HG02763 (cell line): ENCODE measurements around the gene CD14.
"Not testable (repeated sequence)": the region's sequence is repeated elsewhere in the genome, so short reads cannot be mapped to it uniquely, and the experiment has no call there.

ENCODE experiments used
- ATAC-seq: cut with Tn5 transposase; IDR thresholded peaks from one replicate; pipeline ENCODE4 v1.9.1; 2021; ENCODE audit warnings: mild to moderate bottlenecking, moderate library complexity; ENCODE audit not compliant: unreplicated experiment

CD14 gene

GRCh38 chr5:140635291-140636257, 2.6 kb upstream of the CD14 start:
- ATAC-seq: no peak

- ATAC-seq: no peak
Measured at GRCh38 chr5:140634103-140634502, 1.1 kb upstream of the CD14 start.

GRCh38 chr5:140633501-140633900, 526 bp upstream of the CD14 start:
- no peak for ATAC-seq

GRCh38 chr5:140632366-140633020, 482 bp downstream of the CD14 start:
- peak; percentile 44 for ATAC-seq

- ATAC-seq: peak; percentile 30
Measured at GRCh38 chr5:140631831-140632365, 1.1 kb downstream of the CD14 start.

- no peak for ATAC-seq
Measured at GRCh38 chr5:140631036-140631417, 1.9 kb downstream of the CD14 start.

GRCh38 chr5:140630292-140631035, 2.5 kb downstream of the CD14 start:
- ATAC-seq: no peak

- ATAC-seq: no peak
Measured at GRCh38 chr5:140628711-140629110, 4.3 kb downstream of the CD14 start.

GRCh38 chr5:140627972-140628371, 5.0 kb downstream of the CD14 start:
- no peak for ATAC-seq

GRCh38 chr5:140624886-140625285, 8.1 kb downstream of the CD14 start:
- ATAC-seq: not testable (repeated sequence)

GRCh38 chr5:140623061-140623460, 9.9 kb downstream of the CD14 start:
- ATAC-seq: not testable (repeated sequence)

GRCh38 chr5:140622301-140622700, 10.7 kb downstream of the CD14 start:
- no peak for ATAC-seq

GRCh38 chr5:140611020-140611521, 21.9 kb downstream of the CD14 start:
- no peak for ATAC-seq

GRCh38 chr5:140609126-140609525, 23.8 kb downstream of the CD14 start:
- ATAC-seq: no peak

- ATAC-seq: no peak
Measured at GRCh38 chr5:140608722-140609121, 24.3 kb downstream of the CD14 start.

- no peak for ATAC-seq
Measured at GRCh38 chr5:140607031-140607430, 25.9 kb downstream of the CD14 start.

- ATAC-seq: no peak
Measured at GRCh38 chr5:140605879-140606278, 27.1 kb downstream of the CD14 start.

- no peak for ATAC-seq
Measured at GRCh38 chr5:140603734-140604133, 29.2 kb downstream of the CD14 start.

GRCh38 chr5:140603446-140603698, 29.6 kb downstream of the CD14 start:
- not testable (repeated sequence) for ATAC-seq

GRCh38 chr5:140602147-140602546, 30.8 kb downstream of the CD14 start:
- ATAC-seq: no peak

- ATAC-seq: no peak
Measured at GRCh38 chr5:140600096-140600495, 32.9 kb downstream of the CD14 start.
